HG03354 (cell line): Measurements from ENCODE around the gene MED14.

ENCODE experiments used
- ATAC-seq: cut with Tn5 transposase; IDR thresholded peaks from one replicate; pipeline ENCODE4 v1.9.1; 2021; ENCODE audit warnings: mild to moderate bottlenecking; ENCODE audit not compliant: unreplicated experiment, poor library complexity, severe bottlenecking

Gene MED14

GRCh38 chrX:40683245-40683644 is 52.1 kb downstream of the MED14 start:
- ATAC-seq = no peak

- no peak for ATAC-seq
Observed at GRCh38 chrX:40671126-40671525, 64.2 kb downstream of the MED14 start.

- no peak for ATAC-seq
Observed at GRCh38 chrX:40663880-40664630, 71.3 kb downstream of the MED14 start.

GRCh38 chrX:40663078-40663740 is 72.1 kb downstream of the MED14 start:
- no peak for ATAC-seq

- ATAC-seq = no peak
Observed at GRCh38 chrX:40661489-40661888, 73.9 kb downstream of the MED14 start.

- no peak for ATAC-seq
Observed at GRCh38 chrX:40660381-40660780, 75.0 kb downstream of the MED14 start.

- ATAC-seq = no peak
Observed at GRCh38 chrX:40653535-40653934, 81.8 kb downstream of the MED14 start.

GRCh38 chrX:40652664-40653063 is 82.7 kb downstream of the MED14 start:
- ATAC-seq = no peak

GRCh38 chrX:40651620-40652223 is 83.6 kb downstream of the MED14 start:
- ATAC-seq = no peak

GRCh38 chrX:40647307-40648197 is 87.8 kb downstream of the MED14 start, which contains the start of gene CXorf38:
TSS of gene CXorf38 (minus strand) at chrX:40647561. CDS start at chrX:40647520, 41 bp downstream.
- ATAC-seq = peak; percentile 74

- peak; percentile 23 for ATAC-seq
Observed at GRCh38 chrX:40646489-40647306, 88.6 kb downstream of the MED14 start.

GRCh38 chrX:40644821-40645358 is 90.5 kb downstream of the MED14 start:
- peak; percentile 41 for ATAC-seq

- no peak for ATAC-seq
Observed at GRCh38 chrX:40644176-40644575, 91.2 kb downstream of the MED14 start.

- ATAC-seq = no peak
Observed at GRCh38 chrX:40637687-40638086, 97.7 kb downstream of the MED14 start.

- no peak for ATAC-seq
Observed at GRCh38 chrX:40632199-40632598, 103.1 kb downstream of the MED14 start.

- ATAC-seq = no peak
Observed at GRCh38 chrX:40628506-40628905, 106.8 kb downstream of the MED14 start.

- ATAC-seq = no peak
Observed at GRCh38 chrX:40625294-40625693, 110.0 kb downstream of the MED14 start.

GRCh38 chrX:40623665-40624064 is 111.7 kb downstream of the MED14 start:
- ATAC-seq = no peak

GRCh38 chrX:40623139-40623536 is 112.2 kb downstream of the MED14 start, which contains the start of gene MPC1L:
TSS of gene MPC1L (plus strand) at chrX:40623428. CDS start at chrX:40623566, 138 bp downstream.
- no peak for ATAC-seq
